Cardiac muscle cell (in vitro differentiated cells and primary cell): ENCODE results near the gene TNFAIP3. TPM values are rescaled to one million over a fixed set of nuclear protein-coding genes. Genes with fewer than 3 reads are reported as not detected.

Experiments
- DNase-seq, 2 donors: peaks; one replicate each; pipeline versions ENCODE4 v3.0.0 to v3.0.0-alpha.2; 2010 to 2017; ENCODE audit warnings: low read depth in 1 of 2, low spot score in 1 of 2
- H3K27ac ChIP-seq: fragments of 200-600 bp; sonication (generic); 2 replicates; pipeline ENCODE4 v1.5.1; 2016
- H3K27me3 ChIP-seq: fragments of 200-600 bp; sonication (generic); 2 replicates; pipeline ENCODE4 v1.6.0; 2016; ENCODE audit warnings: control low read depth
- H3K36me3 ChIP-seq: fragments of 200-600 bp; sonication (generic); 2 replicates; pipeline ENCODE4 v1.5.1; 2016; ENCODE audit warnings: control low read depth
- H3K4me1 ChIP-seq: fragments of 200-600 bp; sonication (generic); 2 replicates; pipeline ENCODE4 v1.8.1; 2017; ENCODE audit warnings: low read depth, mild to moderate bottlenecking, mixed run types
- H3K4me3 ChIP-seq: fragments of 200-600 bp; sonication (generic); 2 replicates; pipeline ENCODE4 v1.5.1; 2016; ENCODE audit warnings: mild to moderate bottlenecking
- H3K9me3 ChIP-seq: fragments of 200-600 bp; sonication (generic); 2 replicates; pipeline ENCODE4 v1.5.1; 2017; ENCODE audit warnings: low read depth, mild to moderate bottlenecking, control low read depth
- CTCF ChIP-seq: IDR thresholded peaks from 2 replicates; pipeline ENCODE4 v1.5.1; 2012; ENCODE audit warnings: low read depth, mild to moderate bottlenecking, low read length
- polyA plus RNA-seq: library from polyadenylated mRNA; unstranded; fragments of >200 nt; fragmentation: Nextera tagmentation; extraction: Ambion mirVana; gene quantifications from 2 replicates; pipeline ENCODE4 v1.2.1, GENCODE V29; 2016
- total RNA-seq: library from RNA; depleted of rRNA; stranded (reverse); fragments of >200 nt; gene quantifications from 2 replicates; pipeline ENCODE4 v1.2.3, GENCODE V29; 2016

Gene TNFAIP3
- total and polyA plus RNA-seq, 2 experiments from 2014 or later, result 7.9 TPM

GRCh38 chr6:137904822-137905617, 38.0 kb downstream of the TNFAIP3 start:
- Histone ChIP-seq H3K4me3 (no peak overlapping the region), H3K27ac (no peak overlapping the region), H3K9me3 (no peaks in the 10 kb centered on the region), H3K27me3 (no peaks in the 10 kb centered on the region), H3K4me1 (peaks cover 8% of the 10 kb centered on the region), H3K36me3 (no peaks in the 10 kb centered on the region)
- TF ChIP-seq CTCF, result no peak
- no peak for DNase-seq

- TF ChIP-seq CTCF, result no peak
- peaks cover 8% of the 10 kb centered on the region for H3K4me1 ChIP-seq
- no peaks in the 10 kb centered on the region for H3K27me3 ChIP-seq
- no peak overlapping the region for H3K27ac ChIP-seq
- H3K4me3 ChIP-seq, result no peak overlapping the region
- H3K9me3 ChIP-seq, result no peaks in the 10 kb centered on the region
- DNase-seq, result no peak
- no peaks in the 10 kb centered on the region for H3K36me3 ChIP-seq
These were observed 39.0 kb downstream of the TNFAIP3 start for GRCh38 chr6:137906020-137906472.

- Histone ChIP-seq H3K27me3 (no peaks in the 10 kb centered on the region), H3K4me1 (peaks cover 8% of the 10 kb centered on the region), H3K36me3 (no peaks in the 10 kb centered on the region), H3K9me3 (no peaks in the 10 kb centered on the region), H3K27ac (no peak overlapping the region), H3K4me3 (no peak overlapping the region)
- DNase-seq, result no peak
- no peak for TF ChIP-seq CTCF
These were observed 40.1 kb downstream of the TNFAIP3 start for GRCh38 chr6:137907170-137907569.

- Histone ChIP-seq H3K4me1 (peaks cover 8% of the 10 kb centered on the region), H3K4me3 (no peak overlapping the region), H3K9me3 (no peaks in the 10 kb centered on the region), H3K36me3 (no peaks in the 10 kb centered on the region), H3K27me3 (no peaks in the 10 kb centered on the region), H3K27ac (no peak overlapping the region)
- TF ChIP-seq CTCF, result no peak
- DNase-seq, result no peak
These were observed 42.5 kb downstream of the TNFAIP3 start for GRCh38 chr6:137909533-137909932.

GRCh38 chr6:137910424-137910834, 43.4 kb downstream of the TNFAIP3 start:
- TF ChIP-seq CTCF, result no peak
- H3K36me3 ChIP-seq, result no peaks in the 10 kb centered on the region
- peak in 1 of 2 donors; percentile 25 for DNase-seq
- H3K4me3 ChIP-seq, result no peak overlapping the region
- H3K4me1 ChIP-seq, result peaks cover 3% of the 10 kb centered on the region
- no peak overlapping the region for H3K27ac ChIP-seq
- no peaks in the 10 kb centered on the region for H3K27me3 ChIP-seq
- H3K9me3 ChIP-seq, result no peaks in the 10 kb centered on the region
